NCI-H748 treated with DMSO at 0.1 percent for 48 hours (cell line): ENCODE results near the gene ELMO1.
A peak's percentile ranks its signal among the peaks of the same experiment; 100 is the strongest.

ENCODE experiments used
- DNase-seq: peaks from one replicate; lab custom pipeline; 2025; lab: John Stamatoyannopoulos, UW

ELMO1 gene

GRCh38 chr7:37467002-37467401, 18.3 kb upstream of the ELMO1 start:
- DNase-seq = no peak

- no peak for DNase-seq
Measured at GRCh38 chr7:37462138-37462537, 13.5 kb upstream of the ELMO1 start.

- DNase-seq = no peak
Measured at GRCh38 chr7:37455081-37455480, 6.4 kb upstream of the ELMO1 start.

- no peak for DNase-seq
Measured at GRCh38 chr7:37452346-37452745, 3.7 kb upstream of the ELMO1 start.

GRCh38 chr7:37450035-37450434, 1.4 kb upstream of the ELMO1 start:
- no peak for DNase-seq

- DNase-seq = no peak
Measured at GRCh38 chr7:37449621-37450020, 957 bp upstream of the ELMO1 start.

GRCh38 chr7:37448011-37448635, 541 bp downstream of the ELMO1 start:
- no peak for DNase-seq

- DNase-seq = no peak
Measured at GRCh38 chr7:37446371-37446770, 2.3 kb downstream of the ELMO1 start.

- DNase-seq = no peak
Measured at GRCh38 chr7:37445790-37446189, 2.9 kb downstream of the ELMO1 start.

GRCh38 chr7:37445064-37445723, 3.5 kb downstream of the ELMO1 start:
- DNase-seq = no peak

GRCh38 chr7:37443627-37444026, 5.0 kb downstream of the ELMO1 start:
- DNase-seq = no peak

- no peak for DNase-seq
Measured at GRCh38 chr7:37442268-37442667, 6.4 kb downstream of the ELMO1 start.

GRCh38 chr7:37441816-37442215, 6.8 kb downstream of the ELMO1 start:
- DNase-seq = no peak

GRCh38 chr7:37441386-37441760, 7.3 kb downstream of the ELMO1 start:
- DNase-seq = no peak

- no peak for DNase-seq
Measured at GRCh38 chr7:37440738-37441385, 7.8 kb downstream of the ELMO1 start.

GRCh38 chr7:37439653-37440026, 9.0 kb downstream of the ELMO1 start:
- DNase-seq = no peak

GRCh38 chr7:37438906-37439652, 9.6 kb downstream of the ELMO1 start:
- peak; percentile 15 for DNase-seq

- DNase-seq = no peak
Measured at GRCh38 chr7:37435156-37435855, 13.4 kb downstream of the ELMO1 start.

- DNase-seq = no peak
Measured at GRCh38 chr7:37434529-37434928, 14.1 kb downstream of the ELMO1 start.

- no peak for DNase-seq
Measured at GRCh38 chr7:37433166-37433565, 15.5 kb downstream of the ELMO1 start.

GRCh38 chr7:37432281-37432920, 16.3 kb downstream of the ELMO1 start:
- no peak for DNase-seq

- no peak for DNase-seq
Measured at GRCh38 chr7:37431413-37431812, 17.3 kb downstream of the ELMO1 start.
